C4-2B (cell line): Measurements from ENCODE around the gene KCNQ1.

Experiments
- ZFX ChIP-seq: fragments of 450-650 bp; IDR thresholded peaks from 2 replicates; pipeline ENCODE4 v1.6.1; 2017
- TF ChIP-seq, protein P1 (sequence below): fragments of 450-650 bp; conservative IDR thresholded peaks from 2 replicates; pipeline ENCODE4 v1.5.1; 2017; ENCODE audit warnings: mild to moderate bottlenecking

DNA sequence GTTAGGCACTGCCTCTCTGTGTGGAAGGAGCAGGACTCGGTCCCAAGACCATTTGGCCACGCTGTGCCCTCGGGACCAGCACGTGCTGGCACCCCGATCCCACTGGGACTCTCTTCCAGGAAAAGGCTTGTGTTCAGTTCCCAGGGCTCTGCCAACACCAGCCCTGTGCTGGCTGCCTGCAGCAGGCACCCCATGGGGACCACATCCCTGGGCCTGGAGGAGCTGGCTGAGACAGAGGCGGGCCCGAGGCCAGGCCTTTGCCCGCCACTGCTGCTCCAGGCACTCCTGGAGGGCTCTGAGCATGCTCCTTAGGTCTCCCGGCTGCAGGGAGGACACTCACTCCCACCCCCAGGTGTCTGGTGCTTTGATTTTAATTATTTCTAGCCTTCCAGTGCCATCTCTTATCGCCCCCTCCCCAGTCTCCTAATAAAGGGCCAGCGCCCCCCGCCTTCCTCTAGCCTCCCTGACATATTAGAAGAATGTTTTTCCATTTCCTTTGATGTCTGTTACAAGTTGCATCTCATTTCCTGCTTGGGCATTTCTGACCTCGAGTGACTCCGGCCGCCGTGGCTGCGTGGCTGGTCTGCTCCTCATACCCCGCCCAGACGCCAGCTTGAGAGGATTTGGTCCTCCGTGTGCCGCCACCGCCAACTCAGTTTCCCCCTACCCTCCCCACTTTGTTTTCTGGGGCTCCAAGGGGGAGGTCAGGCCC, 426.3 kb downstream of the KCNQ1 start:
- TF ChIP-seq, protein P1, sequence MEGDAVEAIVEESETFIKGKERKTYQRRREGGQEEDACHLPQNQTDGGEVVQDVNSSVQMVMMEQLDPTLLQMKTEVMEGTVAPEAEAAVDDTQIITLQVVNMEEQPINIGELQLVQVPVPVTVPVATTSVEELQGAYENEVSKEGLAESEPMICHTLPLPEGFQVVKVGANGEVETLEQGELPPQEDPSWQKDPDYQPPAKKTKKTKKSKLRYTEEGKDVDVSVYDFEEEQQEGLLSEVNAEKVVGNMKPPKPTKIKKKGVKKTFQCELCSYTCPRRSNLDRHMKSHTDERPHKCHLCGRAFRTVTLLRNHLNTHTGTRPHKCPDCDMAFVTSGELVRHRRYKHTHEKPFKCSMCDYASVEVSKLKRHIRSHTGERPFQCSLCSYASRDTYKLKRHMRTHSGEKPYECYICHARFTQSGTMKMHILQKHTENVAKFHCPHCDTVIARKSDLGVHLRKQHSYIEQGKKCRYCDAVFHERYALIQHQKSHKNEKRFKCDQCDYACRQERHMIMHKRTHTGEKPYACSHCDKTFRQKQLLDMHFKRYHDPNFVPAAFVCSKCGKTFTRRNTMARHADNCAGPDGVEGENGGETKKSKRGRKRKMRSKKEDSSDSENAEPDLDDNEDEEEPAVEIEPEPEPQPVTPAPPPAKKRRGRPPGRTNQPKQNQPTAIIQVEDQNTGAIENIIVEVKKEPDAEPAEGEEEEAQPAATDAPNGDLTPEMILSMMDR: no peak
- no peak for TF ChIP-seq ZFX
